Measurements from ENCODE around the gene CALD1.

GRCh38 chr7:134927076-134927475 lies 147.6 kb downstream of the CALD1 start:
- no peak for TF ChIP-seq EZH2 (IDR thresholded peaks at IDR 0.05; ENCODE audit: low read length, unreplicated experiment)
- TF ChIP-seq CTCF (conservative IDR thresholded peaks at IDR 0.05; ENCODE audit: low read depth, low read length), result no peak
- no peak for TF ChIP-seq EZH2phosphoT487 (IDR thresholded peaks at IDR 0.05; ENCODE audit: borderline replicate concordance, low read length)

Measured in PC-3 (cell line).